Transverse colon (tissue), 4 donors: Measurements from ENCODE around the gene PTPRA. TPM values are rescaled to one million over a fixed set of nuclear protein-coding genes. Genes with fewer than 3 reads are reported as not detected.

Source experiments
- DNase-seq: peaks from one replicate; pipeline ENCODE4 v3.0.0-alpha.2; 2019
- H3K27ac ChIP-seq, 4 donors: fragments of 200-600 bp; sonication (generic); 2 replicates each; pipeline ENCODE4 v1.5.1; 2016 to 2018; ENCODE audit warnings: inconsistent platforms in 4 of 4
- H3K27me3 ChIP-seq: fragments of 200-600 bp; sonication (generic); 2 replicates; pipeline ENCODE4 v1.5.1; 2017; ENCODE audit warnings: inconsistent platforms
- H3K36me3 ChIP-seq, 4 donors: fragments of 200-600 bp; sonication (generic); 2 replicates each; pipeline ENCODE4 v1.5.1; 2017 to 2019; ENCODE audit warnings: inconsistent platforms in 4 of 4
- H3K4me1 ChIP-seq, 4 donors: fragments of 200-600 bp; sonication (generic); 2 replicates each; pipeline ENCODE4 v1.5.1; 2017 to 2020; ENCODE audit warnings: inconsistent platforms in 4 of 4
- H3K4me3 ChIP-seq, 4 donors: fragments of 200-600 bp; sonication (generic); 1 replicate in 1 of 4; 2 replicates in 3 of 4; pipeline versions ENCODE4 v1.5.1 to v1.6.1; 2017 to 2019; ENCODE audit warnings: inconsistent platforms in 4 of 4
- H3K9me3 ChIP-seq, 2 donors: fragments of 200-600 bp; sonication (generic); 2 replicates each; pipeline ENCODE4 v1.5.1; 2017 to 2019; ENCODE audit warnings: inconsistent platforms in 2 of 2
- CTCF ChIP-seq, 5 experiments: fragments of 200-600 bp in 3 of 5; fragments of 450-650 bp in 2 of 5; sonication (generic) in 3 of 5; IDR thresholded peaks; 1 replicate in 2 of 5; 2 replicates in 3 of 5; pipeline ENCODE4 v1.5.1; 2016 to 2017; ENCODE audit warnings: antibody characterized with exemption in 5 of 5, inconsistent platforms in 3 of 5, mild to moderate bottlenecking in 2 of 5, moderate library complexity in 1 of 5
- EP300 ChIP-seq: sonication (generic); formaldehyde crosslinking; IDR thresholded peaks from one replicate; pipeline ENCODE4 v1.6.1; 2017; ENCODE audit warnings: antibody characterized with exemption, low read depth
- POLR2A ChIP-seq: fragments of 450-650 bp; IDR thresholded peaks from one replicate; pipeline ENCODE4 v1.6.1; 2016; ENCODE audit warnings: antibody characterized with exemption, mild to moderate bottlenecking, moderate library complexity
- POLR2AphosphoS5 ChIP-seq, 3 donors: sonication (generic); formaldehyde crosslinking; IDR thresholded peaks; one replicate each; pipeline ENCODE4 v1.6.1; 2016; ENCODE audit warnings: antibody characterized with exemption in 3 of 3
- WGBS, 2 donors: methylation state at CpG; one replicate each; pipeline ENCODE4 v1.1.5; 2018; ENCODE audit warnings: low coverage in 1 of 2; 5-methylcytosine and 5-hydroxymethylcytosine counted together
- in situ Hi-C, 4 donors: fragments of 200-750 bp; cut with MboI; loops; one replicate each; pipeline versions ENCODE4 v1.15.0 to v1.15.1; 2017; ENCODE audit warnings: low sequenced_read_pairs in 3 of 4, low pct_ligation_motif_present in 1 of 4, low pct_unique_long_range_greater_than_20kb in 1 of 4
- intact Hi-C: fragments of 100-400 bp; cut with DNase I; formaldehyde crosslinking; loops from one replicate; pipeline ENCODE4 v1.15.1; 2023; ENCODE audit warnings: low total_unique reads
- total RNA-seq, 4 donors: library from RNA; depleted of rRNA; stranded (reverse); fragments of >200 nt; gene quantifications; one replicate each; pipeline ENCODE4 v1.1.0, GENCODE V29; 2016

PTPRA gene
- total RNA-seq, 4 donors from 2014 or later = 32.2 to 55.8 (median 45.8) TPM

DNA sequence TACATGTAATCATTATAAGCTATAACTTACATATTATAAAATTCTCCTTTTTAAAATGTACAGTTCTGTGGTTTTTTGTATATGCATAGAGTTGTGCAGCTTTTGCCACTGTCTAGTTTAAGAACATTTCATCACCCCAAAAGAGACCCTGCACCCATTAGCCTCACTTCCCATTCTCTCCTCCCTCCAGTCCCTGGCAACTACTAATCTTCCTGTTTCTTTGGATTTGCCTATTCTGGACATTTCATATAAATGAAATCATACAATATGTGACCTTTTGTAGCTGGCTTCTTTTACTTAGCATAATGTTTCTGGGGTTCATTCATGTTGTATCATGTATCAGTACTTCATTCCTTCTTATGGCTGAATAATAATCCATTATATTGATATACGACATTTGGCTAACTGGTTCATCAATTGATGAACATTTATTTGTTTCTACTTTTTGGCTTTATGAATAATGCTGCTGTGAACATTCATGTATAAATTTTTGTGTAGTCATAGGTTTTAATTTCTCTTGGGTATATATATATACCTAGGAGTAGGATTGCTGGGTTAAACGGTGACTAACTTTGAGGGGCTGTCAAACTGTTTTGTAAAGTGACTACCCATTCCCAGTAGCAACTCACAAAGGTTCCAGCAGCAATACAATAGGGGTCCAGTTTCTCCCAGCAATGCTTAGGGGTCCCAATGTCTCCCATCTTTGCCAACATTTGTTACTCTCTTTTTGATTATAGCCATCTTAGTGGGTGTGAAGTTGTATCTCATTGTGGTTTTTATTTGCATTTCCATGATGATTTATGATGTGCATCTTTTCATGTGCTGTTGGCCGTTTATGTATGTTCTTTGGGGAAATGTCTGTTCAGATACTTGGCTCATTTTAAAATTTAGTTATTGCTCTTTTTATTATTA is 10.7 kb downstream of the PTPRA start:
- Histone ChIP-seq H3K27ac (no peak overlapping the region), H3K27me3 (no peaks in the 10 kb centered on the region), H3K4me1 (peaks cover 0 to 36% (median 4%) of the 10 kb centered on the region in 4 donors), H3K4me3 (no peak overlapping the region), H3K36me3 (no peaks in the 10 kb centered on the region), H3K9me3 (no peaks in the 10 kb centered on the region)
- WGBS, 2 donors = 64 to 69% methylated on average over 3 of the region's 3 CpGs
- no peak for DNase-seq
- in situ Hi-C loops = no loop called here
- intact Hi-C loops = no loop called here
- TF ChIP-seq EP300 = no peak
- TF ChIP-seq POLR2AphosphoS5 (IDR thresholded peaks at IDR 0.05) = no peak
- TF ChIP-seq CTCF (IDR thresholded peaks at IDR 0.05) = no peak
- no peak for TF ChIP-seq POLR2A

DNA sequence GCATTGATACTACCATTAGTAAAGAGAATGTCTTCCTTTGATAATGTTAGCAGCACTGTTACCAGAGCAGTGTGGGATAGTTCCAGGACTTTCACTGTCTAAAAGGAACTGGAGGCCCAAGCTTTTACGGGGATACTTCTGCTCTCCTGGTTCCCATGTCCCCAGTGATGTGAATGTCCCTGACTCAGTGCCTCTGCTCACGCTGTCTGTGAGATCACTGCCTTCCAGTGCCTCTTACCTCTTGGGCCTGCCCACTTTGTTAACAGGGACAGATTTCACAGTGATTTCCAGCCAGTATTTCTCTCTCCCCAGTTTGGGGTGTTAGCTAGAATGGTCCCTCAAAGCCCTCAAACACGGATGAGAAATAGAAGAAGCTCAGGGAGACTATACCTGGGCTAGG is 14.4 kb downstream of the PTPRA start:
- Histone ChIP-seq H3K36me3 (no peaks in the 10 kb centered on the region), H3K4me3 (no peak overlapping the region), H3K27ac (no peak overlapping the region), H3K4me1 (peaks cover 11 to 48% (median 25%) of the 10 kb centered on the region in 4 donors), H3K9me3 (no peaks in the 10 kb centered on the region), H3K27me3 (no peaks in the 10 kb centered on the region)
- WGBS, 2 donors = 96% methylated on average over 3 of the region's 3 CpGs; no CpG with 5 or more reads in 1 of the 2 donors
- no peak for DNase-seq
- TF ChIP-seq EP300 (no peak), CTCF (IDR thresholded peaks at IDR 0.05) (no peak), POLR2AphosphoS5 (IDR thresholded peaks at IDR 0.05) (no peak), POLR2A (no peak)
- intact Hi-C loops (no loop called here), in situ Hi-C loops (no loop called here)

- WGBS, 2 donors = 83 to 88% methylated on average over 2 to 4 of the region's 4 CpGs
- H3K36me3 ChIP-seq = no peaks in the 10 kb centered on the region
- in situ Hi-C loops = no loop called here
- H3K27ac ChIP-seq = no peak overlapping the region
- no peak for DNase-seq
- H3K4me1 ChIP-seq = peaks cover 11 to 55% (median 27%) of the 10 kb centered on the region in 4 donors
- no peaks in the 10 kb centered on the region for H3K27me3 ChIP-seq
- H3K4me3 ChIP-seq = no peak overlapping the region
- intact Hi-C loops = no loop called here
- no peak for TF ChIP-seq POLR2AphosphoS5 (IDR thresholded peaks at IDR 0.05)
- no peak for TF ChIP-seq EP300
- TF ChIP-seq CTCF (IDR thresholded peaks at IDR 0.05) = no peak
- TF ChIP-seq POLR2A = no peak
- no peaks in the 10 kb centered on the region for H3K9me3 ChIP-seq
Observed at GRCh38 chr20:2888224-2888955, 15.1 kb downstream of the PTPRA start.

DNA sequence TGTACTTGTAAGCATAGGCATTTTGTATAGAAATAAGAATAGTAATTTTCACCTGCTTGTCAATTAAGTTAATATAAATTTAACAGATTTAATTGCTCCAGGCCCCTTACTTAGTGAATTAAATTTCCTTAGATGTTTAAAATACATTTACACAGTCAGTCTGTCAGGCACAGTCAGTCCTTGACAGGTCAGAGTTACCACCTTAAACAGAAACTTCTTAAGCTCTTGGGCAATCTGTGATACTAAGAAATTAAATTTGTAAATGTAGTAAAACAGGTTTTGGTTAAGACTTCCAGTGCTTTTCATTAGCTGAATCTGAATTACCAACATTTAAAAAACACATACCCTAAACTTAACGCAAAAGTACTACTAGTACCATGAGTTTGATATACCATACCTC is 15.9 kb downstream of the PTPRA start:
- no peak overlapping the region for H3K4me3 ChIP-seq
- no peaks in the 10 kb centered on the region for H3K36me3 ChIP-seq
- H3K27ac ChIP-seq = no peak overlapping the region
- H3K4me1 ChIP-seq = peaks cover 11 to 62% (median 27%) of the 10 kb centered on the region in 4 donors
- H3K27me3 ChIP-seq = no peaks in the 10 kb centered on the region
- WGBS, 2 donors = 90 to 92% methylated on average over 1 of the region's 1 CpG
- in situ Hi-C loops (no loop called here), intact Hi-C loops (no loop called here)
- TF ChIP-seq EP300 (no peak), CTCF (IDR thresholded peaks at IDR 0.05) (no peak), POLR2A (no peak), POLR2AphosphoS5 (IDR thresholded peaks at IDR 0.05) (no peak)
- DNase-seq = no peak
- no peaks in the 10 kb centered on the region for H3K9me3 ChIP-seq
